PFSK-1 (cell line): Measurements from ENCODE around the gene STK32B.

Source experiments
- FOXP2 ChIP-seq: optimal IDR thresholded peaks from 2 replicates; pipeline ENCODE3; 2011; ENCODE audit warnings: borderline replicate concordance, control low read depth, inconsistent platforms; ENCODE audit not compliant: insufficient read depth; ENCODE audit errors: extremely low read length, extremely low read depth
- POLR2AphosphoS5 ChIP-seq: IDR thresholded peaks from 2 replicates; pipeline ENCODE4 v1.6.1; 2012; ENCODE audit warnings: low read depth, mild to moderate bottlenecking, control low read depth, low read length, moderate library complexity
- REST ChIP-seq, 2 experiments: IDR thresholded peaks; 2 replicates each; pipeline versions ENCODE4 v1.6.1 to v1.8.0; 2011 to 2012; ENCODE audit warnings: low read depth in 2 of 2, low read length in 2 of 2, control low read depth in 1 of 2, inconsistent platforms in 1 of 2, mild to moderate bottlenecking in 1 of 2, moderate library complexity in 1 of 2; ENCODE audit not compliant: insufficient read depth in 1 of 2
- SIN3A ChIP-seq: IDR thresholded peaks from 2 replicates; pipeline ENCODE4 v1.6.1; 2012; ENCODE audit warnings: mild to moderate bottlenecking, low read length, moderate library complexity, borderline replicate concordance; ENCODE audit not compliant: insufficient read depth
- TAF1 ChIP-seq: IDR thresholded peaks from 2 replicates; pipeline ENCODE4 v1.6.1; 2012; ENCODE audit warnings: low read length, control low read depth, borderline replicate concordance; ENCODE audit not compliant: insufficient read depth

The STK32B gene

GRCh38 chr4:5203309-5203992, 152.2 kb downstream of the STK32B start:
- no peak for TF ChIP-seq REST (IDR thresholded peaks at IDR 0.05; ENCODE audit: insufficient read depth in 1 of 2, low read depth in 2 of 2, low read length in 2 of 2)
- no peak for TF ChIP-seq FOXP2
- TF ChIP-seq SIN3A = peak; percentile 32; the same call in 1 of the 2 replicates

- TF ChIP-seq REST (IDR thresholded peaks at IDR 0.05; ENCODE audit: insufficient read depth in 1 of 2, low read depth in 2 of 2, low read length in 2 of 2) (no peak), POLR2AphosphoS5 (no peak), FOXP2 (no peak), TAF1 (no peak), SIN3A (no peak)
Measured at GRCh38 chr4:5203993-5204310, 152.7 kb downstream of the STK32B start.

GRCh38 chr4:5204781-5205180, 153.5 kb downstream of the STK32B start:
- TF ChIP-seq FOXP2 (no peak), REST (IDR thresholded peaks at IDR 0.05; ENCODE audit: insufficient read depth in 1 of 2, low read depth in 2 of 2, low read length in 2 of 2) (no peak), POLR2AphosphoS5 (no peak), TAF1 (no peak), SIN3A (no peak)

GRCh38 chr4:5206016-5206790, 154.9 kb downstream of the STK32B start:
- TF ChIP-seq SIN3A (no peak), FOXP2 (peak; percentile 14), TAF1 (no peak), POLR2AphosphoS5 (peak; percentile 31; the same call in 1 of the 2 replicates), REST (IDR thresholded peaks at IDR 0.05; ENCODE audit: insufficient read depth in 1 of 2, low read depth in 2 of 2, low read length in 2 of 2) (0 out of 4 replicates have a peak, but pooled peaks of 1 of the 2 experiments have one; percentile 14)
